Measurements from ENCODE around the gene TBX19. TPM values are rescaled to one million over a fixed set of nuclear protein-coding genes. Genes with fewer than 3 reads are reported as not detected.

Gene TBX19
- total RNA-seq, 1 donor from 2014 or later: 1.1 TPM

GRCh38 chr1:168263130-168263529, 17.5 kb upstream of the TBX19 start:
- H3K27me3 Mint-ChIP-seq (ENCODE audit: low read depth, unreplicated experiment): no peaks in the 10 kb centered on the region
- H3K27ac Mint-ChIP-seq (ENCODE audit: unreplicated experiment): no peak overlapping the region
- Histone ChIP-seq H3K36me3 (ENCODE audit: insufficient read depth, low read length) (no peaks in the 10 kb centered on the region), H3K9ac (ENCODE audit: low read length) (no peak overlapping the region), H3K4me2 (ENCODE audit: low read length) (no peak overlapping the region), H3K79me2 (ENCODE audit: insufficient read depth, low read length) (peaks cover 4% of the 10 kb centered on the region), H3K27ac (ENCODE audit: low read depth, low read length) (no peak overlapping the region), H3K4me1 (ENCODE audit: insufficient read depth, low read length) (peaks cover 14% of the 10 kb centered on the region), H4K20me1 (ENCODE audit: insufficient read depth, low read length) (peaks cover 6% of the 10 kb centered on the region), H3K27me3 (ENCODE audit: insufficient read depth, low read length) (no peaks in the 10 kb centered on the region), H2AFZ (ENCODE audit: low read depth, low read length) (no peak overlapping the region), H3K4me3 (ENCODE audit: insufficient read depth, low read depth, low read length) (no peak overlapping the region), H3K9me3 (ENCODE audit: insufficient read depth, low read depth, low read length) (no peaks in the 10 kb centered on the region)
- peaks cover 11% of the 10 kb centered on the region for H3K4me1 Mint-ChIP-seq (ENCODE audit: low read depth, unreplicated experiment)
- no peak for DNase-seq (ENCODE audit: low read depth)
- no peak for TF ChIP-seq EZH2 (IDR thresholded peaks at IDR 0.05; ENCODE audit: insufficient read depth, low read length)
- TF ChIP-seq CTCF (IDR thresholded peaks at IDR 0.05; ENCODE audit: insufficient read depth, low read depth, low read length): no peak
- H3K4me3 Mint-ChIP-seq (ENCODE audit: unreplicated experiment): no peak overlapping the region
- FAIRE-seq: no peak
- peaks cover 5% of the 10 kb centered on the region for H3K9me3 Mint-ChIP-seq (ENCODE audit: unreplicated experiment)
- H3K36me3 Mint-ChIP-seq (ENCODE audit: low read depth, unreplicated experiment): peaks cover 18% of the 10 kb centered on the region

GRCh38 chr1:168264296-168264695, 16.4 kb upstream of the TBX19 start:
- Mint-ChIP-seq H3K4me1 (ENCODE audit: low read depth, unreplicated experiment) (peaks cover 11% of the 10 kb centered on the region), H3K27me3 (ENCODE audit: low read depth, unreplicated experiment) (no peaks in the 10 kb centered on the region), H3K9me3 (ENCODE audit: unreplicated experiment) (peaks cover 2% of the 10 kb centered on the region), H3K36me3 (ENCODE audit: low read depth, unreplicated experiment) (peaks cover 23% of the 10 kb centered on the region), H3K27ac (ENCODE audit: unreplicated experiment) (no peak overlapping the region), H3K4me3 (ENCODE audit: unreplicated experiment) (no peak overlapping the region)
- Histone ChIP-seq H3K4me2 (ENCODE audit: low read length) (no peak overlapping the region), H3K27ac (ENCODE audit: low read depth, low read length) (no peak overlapping the region), H3K4me3 (ENCODE audit: insufficient read depth, low read depth, low read length) (no peak overlapping the region), H3K9me3 (ENCODE audit: insufficient read depth, low read depth, low read length) (no peaks in the 10 kb centered on the region), H3K4me1 (ENCODE audit: insufficient read depth, low read length) (peaks cover 14% of the 10 kb centered on the region), H3K79me2 (ENCODE audit: insufficient read depth, low read length) (peaks cover 4% of the 10 kb centered on the region), H3K36me3 (ENCODE audit: insufficient read depth, low read length) (no peaks in the 10 kb centered on the region), H2AFZ (ENCODE audit: low read depth, low read length) (no peak overlapping the region), H3K9ac (ENCODE audit: low read length) (no peak overlapping the region), H4K20me1 (ENCODE audit: insufficient read depth, low read length) (peaks cover 6% of the 10 kb centered on the region), H3K27me3 (ENCODE audit: insufficient read depth, low read length) (no peaks in the 10 kb centered on the region)
- no peak for TF ChIP-seq EZH2 (IDR thresholded peaks at IDR 0.05; ENCODE audit: insufficient read depth, low read length)
- TF ChIP-seq CTCF (IDR thresholded peaks at IDR 0.05; ENCODE audit: insufficient read depth, low read depth, low read length): no peak
- FAIRE-seq (no peak), DNase-seq (ENCODE audit: low read depth) (no peak)

GRCh38 chr1:168265596-168265995, 15.1 kb upstream of the TBX19 start:
- no peaks in the 10 kb centered on the region for H3K9me3 ChIP-seq (ENCODE audit: insufficient read depth, low read depth, low read length)
- FAIRE-seq (no peak), DNase-seq (ENCODE audit: low read depth) (no peak)
- TF ChIP-seq EZH2 (IDR thresholded peaks at IDR 0.05; ENCODE audit: insufficient read depth, low read length): no peak
- TF ChIP-seq CTCF (IDR thresholded peaks at IDR 0.05; ENCODE audit: insufficient read depth, low read depth, low read length): no peak
- Mint-ChIP-seq H3K4me3 (ENCODE audit: unreplicated experiment) (no peak overlapping the region), H3K27ac (ENCODE audit: unreplicated experiment) (no peak overlapping the region), H3K36me3 (ENCODE audit: low read depth, unreplicated experiment) (peaks cover 19% of the 10 kb centered on the region), H3K27me3 (ENCODE audit: low read depth, unreplicated experiment) (no peaks in the 10 kb centered on the region), H3K9me3 (ENCODE audit: unreplicated experiment) (peaks cover 2% of the 10 kb centered on the region), H3K4me1 (ENCODE audit: low read depth, unreplicated experiment) (peaks cover 11% of the 10 kb centered on the region)
- no peaks in the 10 kb centered on the region for H3K27me3 ChIP-seq (ENCODE audit: insufficient read depth, low read length)
- no peaks in the 10 kb centered on the region for H3K79me2 ChIP-seq (ENCODE audit: insufficient read depth, low read length)
- H3K4me1 ChIP-seq (ENCODE audit: insufficient read depth, low read length): peaks cover 14% of the 10 kb centered on the region
- H3K9ac ChIP-seq (ENCODE audit: low read length): no peak overlapping the region
- H2AFZ ChIP-seq (ENCODE audit: low read depth, low read length): no peak overlapping the region
- H3K27ac ChIP-seq (ENCODE audit: low read depth, low read length): no peak overlapping the region
- no peaks in the 10 kb centered on the region for H4K20me1 ChIP-seq (ENCODE audit: insufficient read depth, low read length)
- no peak overlapping the region for H3K4me3 ChIP-seq (ENCODE audit: insufficient read depth, low read depth, low read length)
- no peak overlapping the region for H3K4me2 ChIP-seq (ENCODE audit: low read length)
- no peaks in the 10 kb centered on the region for H3K36me3 ChIP-seq (ENCODE audit: insufficient read depth, low read length)
